Mesenchymal stem cell (in vitro differentiated cells and primary cell): ENCODE results near the gene SF3B3.
"Not testable (repeated sequence)": the region's sequence is repeated elsewhere in the genome, so short reads cannot be mapped to it uniquely, and the experiment has no call there.

Source experiments
- DNase-seq: peaks from one replicate; pipeline ENCODE4 v3.0.0-alpha.2; 2013
- H2AFZ ChIP-seq: one replicate; pipeline ENCODE4 v1.6.1; 2013; ENCODE audit warnings: low read depth, mild to moderate bottlenecking, control low read depth, inconsistent platforms, low read length, moderate library complexity
- H2AK5ac ChIP-seq: 2 replicates; pipeline ENCODE4 v1.6.1; 2013; ENCODE audit warnings: low read length, moderate library complexity, mild to moderate bottlenecking, inconsistent platforms; ENCODE audit not compliant: severe bottlenecking
- H2BK120ac ChIP-seq: one replicate; pipeline ENCODE4 v1.6.1; 2013; ENCODE audit warnings: low read depth, mild to moderate bottlenecking, inconsistent platforms, low read length, moderate library complexity
- H2BK12ac ChIP-seq, 2 experiments: one replicate each; pipeline ENCODE4 v1.6.1; 2013; ENCODE audit warnings: inconsistent platforms in 2 of 2, low read length in 2 of 2, mild to moderate bottlenecking in 2 of 2, moderate library complexity in 2 of 2, control low read depth in 1 of 2
- H2BK15ac ChIP-seq: one replicate; pipeline ENCODE4 v1.6.1; 2013; ENCODE audit warnings: mild to moderate bottlenecking, low read depth, inconsistent platforms; ENCODE audit not compliant: poor library complexity, severe bottlenecking
- H2BK5ac ChIP-seq: 2 replicates; pipeline ENCODE4 v1.6.1; 2013; ENCODE audit warnings: low read depth, mild to moderate bottlenecking, low read length, control low read depth, inconsistent platforms; ENCODE audit not compliant: poor library complexity, severe bottlenecking
- H3K14ac ChIP-seq, 2 experiments: one replicate each; pipeline ENCODE4 v1.6.1; 2013; ENCODE audit warnings: inconsistent platforms in 2 of 2, low read length in 2 of 2, control low read depth in 1 of 2, mild to moderate bottlenecking in 1 of 2, moderate library complexity in 1 of 2
- H3K18ac ChIP-seq, 2 experiments: one replicate each; pipeline ENCODE4 v1.6.1; 2013; ENCODE audit warnings: inconsistent platforms in 2 of 2, low read length in 2 of 2, control low read depth in 1 of 2, low read depth in 1 of 2, mild to moderate bottlenecking in 1 of 2
- H3K23ac ChIP-seq, 2 experiments: one replicate each; pipeline ENCODE4 v1.6.1; 2013; ENCODE audit warnings: inconsistent platforms in 2 of 2, low read length in 2 of 2, mild to moderate bottlenecking in 2 of 2, moderate library complexity in 2 of 2, control low read depth in 1 of 2
- H3K27ac ChIP-seq: 2 replicates; pipeline ENCODE4 v1.5.1; 2013; ENCODE audit warnings: mild to moderate bottlenecking, moderate library complexity, low read length, control low read depth, inconsistent platforms; ENCODE audit not compliant: poor library complexity, severe bottlenecking
- H3K27me3 ChIP-seq, 2 experiments: 2 replicates each; pipeline versions ENCODE4 v1.6.1 to v1.7.0; 2013; ENCODE audit warnings: low read length in 2 of 2, mild to moderate bottlenecking in 2 of 2, moderate library complexity in 2 of 2, control low read depth in 1 of 2, inconsistent platforms in 1 of 2; ENCODE audit not compliant: control insufficient read depth in 1 of 2, insufficient read depth in 1 of 2
- H3K36me3 ChIP-seq, 2 experiments: 2 replicates each; pipeline versions ENCODE4 v1.6.1 to v1.7.0; 2013; ENCODE audit warnings: low read length in 2 of 2, control low read depth in 1 of 2, inconsistent platforms in 1 of 2, low read depth in 1 of 2, mild to moderate bottlenecking in 1 of 2; ENCODE audit not compliant: insufficient read depth in 2 of 2, control insufficient read depth in 1 of 2
- H3K4ac ChIP-seq, 2 experiments: one replicate each; pipeline ENCODE4 v1.6.1; 2013; ENCODE audit warnings: inconsistent platforms in 2 of 2, low read length in 2 of 2, mild to moderate bottlenecking in 2 of 2, moderate library complexity in 2 of 2, control low read depth in 1 of 2, low read depth in 1 of 2
- H3K4me1 ChIP-seq: 2 replicates; pipeline ENCODE4 v1.6.1; 2013; ENCODE audit warnings: low read depth, low read length, control low read depth; ENCODE audit not compliant: control insufficient read depth, insufficient read depth
- H3K4me2 ChIP-seq: 2 replicates; pipeline ENCODE4 v1.6.1; 2013; ENCODE audit warnings: low read length, mild to moderate bottlenecking, inconsistent platforms; ENCODE audit not compliant: poor library complexity, severe bottlenecking
- H3K4me3 ChIP-seq, 2 experiments: 2 replicates each; pipeline versions ENCODE4 v1.5.1 to v1.7.0; 2013; ENCODE audit warnings: low read length in 2 of 2, mild to moderate bottlenecking in 2 of 2, control low read depth in 1 of 2, low read depth in 1 of 2; ENCODE audit not compliant: insufficient read depth in 1 of 2
- H3K79me1 ChIP-seq: replicated peaks from 2 replicates; pipeline ENCODE4 v1.6.1; 2013; ENCODE audit warnings: mild to moderate bottlenecking, control low read depth, low read length, inconsistent platforms; ENCODE audit not compliant: poor library complexity, severe bottlenecking
- H3K9ac ChIP-seq: 2 replicates; pipeline ENCODE4 v1.7.0; 2013; ENCODE audit warnings: mild to moderate bottlenecking, low read length, moderate library complexity
- H3K9me3 ChIP-seq: 2 replicates; pipeline ENCODE4 v1.7.0; 2013; ENCODE audit warnings: mild to moderate bottlenecking, low read length; ENCODE audit not compliant: control insufficient read depth
- H4K8ac ChIP-seq: one replicate; pipeline ENCODE4 v1.6.1; 2013; ENCODE audit warnings: inconsistent platforms, mild to moderate bottlenecking, low read length, moderate library complexity
- H4K91ac ChIP-seq: one replicate; pipeline ENCODE4 v1.6.1; 2013; ENCODE audit warnings: mild to moderate bottlenecking, low read length, inconsistent platforms
- WGBS: methylation state at CpG from one replicate; pipeline ENCODE4 v1.1.7; 2013; ENCODE audit warnings: mixed read lengths; 5-methylcytosine and 5-hydroxymethylcytosine counted together

The SF3B3 gene

DNA sequence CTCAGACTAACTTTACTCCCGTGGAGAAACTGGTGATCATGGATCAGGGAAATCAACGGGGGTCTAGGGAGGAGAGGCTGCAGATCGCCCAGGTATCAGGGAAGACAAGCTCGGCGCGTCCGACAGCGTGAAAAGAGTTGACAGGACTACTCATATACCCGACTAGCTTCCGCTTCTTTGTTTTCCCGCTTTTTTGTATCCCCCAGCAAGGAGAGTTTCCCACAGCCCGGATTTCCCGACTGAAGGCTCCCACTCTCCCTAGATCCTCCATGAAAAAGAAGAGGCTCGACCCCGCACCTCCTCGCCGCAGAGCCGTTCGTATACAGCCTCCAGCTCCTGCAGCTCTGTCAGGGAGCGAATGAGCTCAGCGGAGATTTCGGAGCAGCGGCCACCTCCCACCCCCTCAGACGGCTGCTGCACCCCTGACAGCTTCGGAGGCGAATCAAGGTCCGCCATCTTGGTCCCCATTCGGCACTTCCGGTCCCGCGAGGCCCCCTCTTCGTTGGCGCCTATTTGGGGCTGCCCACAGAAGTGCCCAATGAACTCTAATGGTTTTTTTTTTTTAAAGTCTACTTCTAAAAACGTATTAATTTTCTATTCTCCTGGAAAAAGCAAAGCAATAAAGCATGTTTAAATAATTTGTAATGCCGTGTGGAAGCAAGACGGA is 407 bp upstream of the SF3B3 start, which contains the start of gene COG4:
Gene COG4, minus strand, starts transcription at position 479 of the 667 bp plus-strand sequence. Its CDS starts 11 bp downstream, at position 468.
- Histone ChIP-seq H3K9ac (peak within 1 kb of the TSS; percentile 93), H3K36me3 (peaks cover 5 to 24% of the 10 kb centered on the region in 2 experiments), H3K14ac (peak within 1 kb of the TSS in 1 of 2 experiments; percentile 19), H3K79me1 (peaks cover 6% of the 10 kb centered on the region), H3K9me3 (no peaks in the 10 kb centered on the region), H2BK12ac (no peak within 1 kb of the TSS), H2BK120ac (peak within 1 kb of the TSS; percentile 86), H3K4me2 (peak within 1 kb of the TSS; percentile 67), H3K4ac (peak within 1 kb of the TSS; percentile 53 to 72), H3K23ac (peak within 1 kb of the TSS in 1 of 2 experiments; percentile 50), H4K91ac (peak within 1 kb of the TSS; percentile 84), H2BK15ac (peak within 1 kb of the TSS; percentile 70), H2BK5ac (peak within 1 kb of the TSS; percentile 46), H3K27ac (peak within 1 kb of the TSS; percentile 85), H2AFZ (peak within 1 kb of the TSS; percentile 20), H3K27me3 (no peaks in the 10 kb centered on the region), H3K4me1 (peaks cover 17% of the 10 kb centered on the region), H2AK5ac (peak within 1 kb of the TSS; percentile 79), H4K8ac (peak within 1 kb of the TSS; percentile 98), H3K18ac (peak within 1 kb of the TSS; percentile 52 to 96), H3K4me3 (peak within 1 kb of the TSS; percentile 80 to 84)
- peak; percentile 91 for DNase-seq
- 0% methylated on average over 25 of the region's 36 CpGs for WGBS

- DNase-seq, H4K91ac ChIP-seq, H3K27me3 ChIP-seq, H3K9me3 ChIP-seq, H2BK5ac ChIP-seq, H2BK12ac ChIP-seq, H2AK5ac ChIP-seq, H2BK120ac ChIP-seq, H3K23ac ChIP-seq, H2BK15ac ChIP-seq, H4K8ac ChIP-seq, H3K14ac ChIP-seq, H2AFZ ChIP-seq, H3K79me1 ChIP-seq: not testable (repeated sequence)
- Histone ChIP-seq H3K36me3 (peaks cover 13 to 27% of the 10 kb centered on the region in 2 experiments), H3K18ac (peak overlapping the region; percentile 9 to 91), H3K9ac (peak overlapping the region; percentile 93), H3K4ac (peak overlapping the region in 1 of 2 experiments; percentile 44), H3K27ac (peak overlapping the region; percentile 81), H3K4me2 (peak overlapping the region; percentile 26), H3K4me3 (peak overlapping the region; percentile 69 to 84), H3K4me1 (peaks cover 16% of the 10 kb centered on the region)
- 2% methylated on average over 24 of the region's 24 CpGs for WGBS
Measured at GRCh38 chr16:70524399-70524825, 796 bp downstream of the SF3B3 start.

- no peaks in the 10 kb centered on the region for H3K9me3 ChIP-seq
- H3K4ac ChIP-seq: no peak overlapping the region
- H2AK5ac ChIP-seq: no peak overlapping the region
- peak overlapping the region; percentile 1 for H3K4me2 ChIP-seq
- H2BK5ac ChIP-seq: no peak overlapping the region
- H2BK120ac ChIP-seq: no peak overlapping the region
- H4K91ac ChIP-seq: no peak overlapping the region
- H2AFZ ChIP-seq: no peak overlapping the region
- 82% methylated on average over 5 of the region's 6 CpGs for WGBS
- no peaks in the 10 kb centered on the region for H3K79me1 ChIP-seq
- no peak overlapping the region for H2BK12ac ChIP-seq
- H3K14ac ChIP-seq: no peak overlapping the region
- H4K8ac ChIP-seq: no peak overlapping the region
- peaks cover 29 to 39% of the 10 kb centered on the region in 2 experiments for H3K36me3 ChIP-seq
- H3K23ac ChIP-seq: no peak overlapping the region
- no peak overlapping the region for H2BK15ac ChIP-seq
- peak overlapping the region in 1 of 2 experiments; percentile 54 for H3K4me3 ChIP-seq
- no peaks in the 10 kb centered on the region for H3K27me3 ChIP-seq
- DNase-seq: no peak
- H3K4me1 ChIP-seq: peaks cover 12% of the 10 kb centered on the region
- H3K9ac ChIP-seq: peak overlapping the region; percentile 64
- H3K18ac ChIP-seq: no peak overlapping the region
- H3K27ac ChIP-seq: no peak overlapping the region
Measured at GRCh38 chr16:70526403-70526802, 2.8 kb downstream of the SF3B3 start.

GRCh38 chr16:70527315-70527996 is 3.8 kb downstream of the SF3B3 start:
- Histone ChIP-seq H2BK15ac (no peak overlapping the region), H3K9me3 (no peaks in the 10 kb centered on the region), H3K27me3 (no peaks in the 10 kb centered on the region), H3K4me2 (no peak overlapping the region), H3K4me1 (peaks cover 8% of the 10 kb centered on the region), H3K27ac (no peak overlapping the region), H2BK5ac (no peak overlapping the region), H4K91ac (no peak overlapping the region), H2AK5ac (no peak overlapping the region), H4K8ac (no peak overlapping the region), H3K79me1 (peaks cover 5% of the 10 kb centered on the region), H2BK120ac (no peak overlapping the region), H3K36me3 (peaks cover 35 to 48% of the 10 kb centered on the region in 2 experiments), H3K4me3 (peak overlapping the region in 1 of 2 experiments; percentile 54), H3K23ac (no peak overlapping the region), H3K9ac (peak overlapping the region; percentile 64), H2BK12ac (no peak overlapping the region), H2AFZ (no peak overlapping the region), H3K18ac (no peak overlapping the region), H3K4ac (no peak overlapping the region), H3K14ac (no peak overlapping the region)
- DNase-seq: no peak
- WGBS: 93% methylated on average over 8 of the region's 8 CpGs
